HTR-8/SVneo (cell line): ENCODE data around the gene TRMT6.

Experiments
- DNase-seq: peaks from one replicate; pipeline ENCODE4 v3.0.0; 2011; ENCODE audit warnings: low spot score, mixed read lengths; ENCODE audit not compliant: insufficient read length
- FAIRE-seq: peaks from 2 replicates; lab custom pipeline; 2011; peaks lifted over from hg19 to GRCh38; lab: Jason Lieb, UNC

TRMT6 gene

DNA sequence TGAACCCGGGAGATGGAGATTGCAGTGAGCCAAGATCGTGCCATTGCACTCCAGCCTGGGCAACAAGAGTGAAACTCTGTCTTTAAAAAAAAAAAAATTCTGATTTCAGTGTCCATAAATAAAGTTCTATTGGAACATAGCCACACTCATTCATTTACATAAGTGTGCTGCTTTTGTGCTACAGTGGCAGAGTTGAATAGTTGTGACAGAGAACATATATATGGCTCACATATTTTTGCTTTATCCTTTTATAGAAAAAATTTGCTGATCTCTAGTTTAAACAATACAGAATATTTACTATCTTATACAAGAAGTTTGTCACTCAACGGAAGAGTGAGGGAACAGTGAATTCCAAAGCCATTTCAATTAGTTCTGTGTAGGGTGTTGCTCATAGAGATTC lies 18.1 kb upstream of the TRMT6 start:
- FAIRE-seq (no peak), DNase-seq (no peak)

- FAIRE-seq (no peak), DNase-seq (no peak)
Observed at GRCh38 chr20:5967469-5967868, 17.1 kb upstream of the TRMT6 start.

GRCh38 chr20:5949943-5950270 lies 426 bp downstream of the TRMT6 start:
- no peak for DNase-seq
- no peak for FAIRE-seq

DNA sequence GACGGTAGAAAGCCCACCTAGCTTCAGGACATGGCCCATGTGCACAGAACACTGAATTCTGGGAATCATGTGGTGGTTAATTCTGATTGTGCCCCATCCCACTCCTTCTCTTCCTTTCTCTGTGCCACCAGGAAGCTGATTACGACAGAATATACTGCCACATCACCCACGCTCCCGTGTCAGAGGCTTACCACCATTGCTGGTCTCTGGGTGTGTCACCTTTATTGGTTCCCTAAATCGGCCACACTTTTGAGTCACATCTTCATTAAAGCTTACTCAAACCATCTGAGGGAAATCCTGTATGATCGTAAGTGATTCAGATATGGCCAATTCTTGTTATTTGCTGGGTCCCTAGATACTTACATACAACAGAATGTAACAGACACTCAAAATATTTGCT lies 3.1 kb downstream of the TRMT6 start:
- DNase-seq (no peak), FAIRE-seq (peak; percentile 13)

GRCh38 chr20:5945963-5946362 lies 4.4 kb downstream of the TRMT6 start:
- DNase-seq (no peak), FAIRE-seq (no peak)

DNA sequence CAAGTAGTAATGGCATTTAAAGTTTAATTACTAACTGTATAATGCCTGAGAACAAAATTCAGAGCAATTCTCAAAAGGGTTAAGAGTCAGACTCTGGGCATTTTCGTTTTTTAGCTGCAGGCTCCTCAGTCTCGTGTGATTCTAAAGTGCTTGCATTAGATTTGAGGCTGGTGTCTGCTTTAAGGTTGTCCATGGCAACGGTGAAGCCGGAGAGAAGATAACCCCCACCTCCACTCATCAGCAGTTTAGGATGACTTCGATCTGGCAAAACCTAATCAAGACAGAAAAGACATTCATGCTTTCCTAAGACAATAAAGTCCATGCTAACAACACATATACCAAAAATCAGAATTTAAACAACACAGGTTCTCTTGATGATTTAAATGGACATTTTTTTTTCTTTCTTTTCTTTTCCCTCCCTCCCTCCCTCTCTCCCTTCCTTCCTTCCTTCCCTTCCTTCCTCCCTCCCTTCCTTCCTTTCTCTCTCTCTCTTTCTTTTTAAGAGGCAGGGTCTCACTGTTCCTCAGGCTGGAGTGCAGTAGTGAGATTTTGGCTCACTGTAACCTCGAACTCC lies 11.8 kb downstream of the TRMT6 start:
- FAIRE-seq, result no peak

GRCh38 chr20:5936238-5936637 lies 14.1 kb downstream of the TRMT6 start:
- DNase-seq (no peak), FAIRE-seq (no peak)

More for the DNA sequence above, 11.8 kb downstream of the TRMT6 start:
- DNase-seq, result no peak

DNA sequence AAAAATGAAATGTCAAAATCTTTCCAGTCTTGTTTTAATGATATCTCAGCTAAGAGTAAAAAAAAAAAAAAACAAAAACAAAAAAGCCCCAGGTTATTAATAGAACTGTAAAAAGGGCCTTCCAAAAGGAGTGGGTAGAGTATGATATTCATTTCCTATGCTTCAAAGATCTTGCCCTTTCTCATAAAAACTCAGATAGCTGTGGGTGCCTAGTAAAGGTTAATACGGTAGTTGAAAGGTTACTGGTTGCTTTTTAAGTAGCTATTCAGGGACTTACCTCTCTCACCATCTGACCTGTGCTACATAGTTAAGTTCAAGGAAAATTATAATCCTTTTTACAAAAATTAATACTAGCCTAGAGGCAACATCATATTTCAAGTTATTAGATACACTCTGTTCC lies 14.9 kb downstream of the TRMT6 start:
- no peak for FAIRE-seq
- no peak for DNase-seq

DNA sequence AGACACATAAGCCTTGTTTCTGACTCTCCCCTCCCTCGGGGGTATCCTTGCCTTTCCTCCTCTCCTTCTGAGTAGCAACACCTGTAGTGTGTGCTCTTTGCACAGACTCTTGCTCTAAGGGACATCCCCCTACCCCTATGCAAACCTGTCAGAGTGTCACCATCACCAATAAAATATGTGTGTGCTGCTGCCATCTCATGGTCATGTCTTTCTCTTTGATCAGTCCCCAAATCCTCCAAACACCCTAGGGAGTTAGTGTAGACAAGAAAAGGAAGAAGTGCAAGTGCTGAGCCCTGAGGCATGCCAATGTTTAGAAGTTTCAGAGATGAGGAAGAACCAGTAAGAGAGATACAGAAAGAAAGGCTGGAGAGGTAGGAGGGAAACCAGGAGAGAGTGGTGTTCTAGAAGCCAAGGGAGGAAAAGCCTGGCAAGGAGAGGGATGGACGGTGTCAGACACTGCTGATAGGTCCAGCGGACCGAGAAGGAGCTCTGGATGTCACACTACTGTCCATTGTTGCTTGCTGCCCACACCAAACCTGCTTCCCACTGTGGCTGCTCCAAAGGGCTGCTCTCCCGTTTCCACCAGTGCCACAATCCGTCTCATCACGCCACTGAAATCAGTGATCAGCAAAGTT lies 16.4 kb downstream of the TRMT6 start:
- FAIRE-seq, result no peak

DNA sequence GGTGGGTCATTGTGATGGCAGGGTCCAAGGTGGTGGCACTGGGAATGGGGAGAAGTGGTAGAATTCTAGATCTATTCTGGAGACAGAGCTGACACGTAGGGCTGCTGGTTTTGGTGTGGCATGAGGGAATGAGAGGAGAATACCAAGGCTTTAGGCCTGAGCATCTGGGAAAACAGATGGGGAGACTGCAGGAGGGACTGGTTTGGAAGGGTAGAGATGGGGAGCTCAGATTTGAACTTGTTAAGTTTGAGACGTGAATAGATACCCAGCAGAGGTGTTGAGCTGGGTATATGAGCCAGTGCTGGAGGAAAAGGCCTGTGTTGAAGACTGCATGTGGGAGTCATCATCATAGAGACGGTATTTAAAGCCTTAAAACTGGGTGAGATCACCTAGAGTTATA lies 17.5 kb downstream of the TRMT6 start:
- FAIRE-seq (no peak), DNase-seq (no peak)

More for the DNA sequence above, 16.4 kb downstream of the TRMT6 start:
- no peak for DNase-seq

DNA sequence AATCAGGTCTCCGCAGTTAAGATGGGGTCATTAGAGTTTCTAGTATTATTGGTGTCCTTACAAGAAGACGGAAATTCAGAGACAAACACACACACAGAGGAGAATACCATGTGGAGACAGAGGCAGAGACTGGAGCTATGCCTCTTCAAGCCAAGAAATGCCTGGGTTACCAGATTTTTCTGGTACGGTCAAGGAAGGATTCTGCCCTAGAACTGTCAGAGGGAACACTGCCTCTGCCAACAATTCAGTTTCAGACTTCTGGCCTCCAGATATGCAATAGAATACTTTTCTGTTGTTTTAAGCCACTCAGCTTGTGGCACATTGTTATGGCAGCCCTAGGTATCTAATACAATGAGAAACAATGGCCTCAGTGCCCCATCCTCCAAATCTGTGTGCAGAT lies 18.9 kb downstream of the TRMT6 start:
- FAIRE-seq, result no peak

GRCh38 chr20:5928836-5929715 lies 21.3 kb downstream of the TRMT6 start:
- FAIRE-seq (no peak), DNase-seq (no peak)

More for the DNA sequence above, 18.9 kb downstream of the TRMT6 start:
- DNase-seq, result no peak

DNA sequence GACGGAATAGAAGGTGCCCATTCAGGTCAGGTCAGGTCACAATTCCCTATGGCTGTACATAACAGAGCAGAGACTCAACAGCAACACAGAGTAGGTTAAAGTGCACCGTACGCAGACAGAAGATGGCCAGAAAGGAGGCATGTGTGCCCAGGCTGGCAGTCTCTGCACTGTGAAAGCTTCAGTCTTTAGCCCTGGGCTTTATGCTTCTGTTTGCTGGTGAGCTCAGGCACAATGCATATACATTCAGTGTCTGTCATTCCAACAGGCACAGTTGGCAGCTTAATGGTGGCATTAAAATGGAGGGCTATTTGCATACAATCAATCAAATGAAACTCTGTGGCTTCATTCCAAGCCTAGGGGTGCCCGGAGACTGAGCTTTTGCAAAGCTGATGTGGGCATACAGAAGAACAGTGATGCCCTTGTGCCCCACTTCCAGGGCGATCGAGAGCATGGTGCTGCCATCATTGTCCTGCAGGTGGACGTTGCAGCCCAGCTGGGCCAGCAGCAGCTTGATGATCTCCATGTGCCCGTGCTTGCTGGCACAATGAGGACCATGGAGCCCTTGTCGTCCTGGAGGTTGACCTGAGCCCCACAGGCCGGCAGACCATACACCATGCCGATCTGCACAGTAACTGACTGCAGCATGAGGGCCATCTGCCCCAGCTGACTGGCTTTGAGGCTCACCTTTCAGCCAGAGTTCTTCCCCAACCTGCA lies 22.4 kb downstream of the TRMT6 start:
- DNase-seq (no peak), FAIRE-seq (no peak)

- FAIRE-seq (no peak), DNase-seq (no peak)
Observed at GRCh38 chr20:5925551-5925950, 24.8 kb downstream of the TRMT6 start.

DNA sequence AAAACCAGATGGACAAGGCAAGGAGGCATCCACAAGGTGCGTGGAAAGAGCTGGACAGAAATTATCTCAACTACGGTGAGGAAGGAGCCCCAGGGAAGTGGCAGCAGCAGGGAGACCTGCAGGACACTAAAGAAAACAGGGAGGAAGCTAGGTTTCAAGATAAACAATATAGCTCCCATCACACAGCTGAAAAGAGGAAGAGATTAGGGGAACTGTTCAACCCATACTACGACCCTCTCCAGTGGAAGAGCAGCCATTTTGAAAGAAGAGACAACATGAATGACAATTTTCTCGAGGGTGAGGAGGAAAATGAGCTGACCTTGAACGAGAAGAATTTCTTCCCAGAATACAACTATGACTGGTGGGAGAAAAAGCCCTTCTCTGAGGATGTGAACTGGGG lies 26.8 kb downstream of the TRMT6 start:
- FAIRE-seq, result no peak
- no peak for DNase-seq

DNA sequence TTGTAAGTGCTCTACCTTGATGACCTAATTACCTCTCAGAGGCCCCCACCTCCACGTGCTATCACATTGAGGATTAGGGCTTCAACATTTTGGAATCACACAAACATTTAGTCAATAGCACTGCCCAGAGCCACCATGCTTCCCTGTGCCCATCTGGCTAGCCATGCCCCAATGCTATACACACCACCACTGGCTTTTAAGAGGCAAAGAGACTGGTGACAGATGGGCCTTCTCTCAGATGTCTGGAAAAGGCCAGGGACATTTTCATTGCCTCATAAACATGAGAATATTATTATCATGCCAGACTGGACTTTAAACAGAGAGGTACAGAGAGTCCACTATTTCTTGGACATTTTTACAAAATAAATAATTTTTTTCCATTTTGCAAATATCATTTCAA lies 29.8 kb downstream of the TRMT6 start:
- DNase-seq, result no peak
- FAIRE-seq, result no peak

DNA sequence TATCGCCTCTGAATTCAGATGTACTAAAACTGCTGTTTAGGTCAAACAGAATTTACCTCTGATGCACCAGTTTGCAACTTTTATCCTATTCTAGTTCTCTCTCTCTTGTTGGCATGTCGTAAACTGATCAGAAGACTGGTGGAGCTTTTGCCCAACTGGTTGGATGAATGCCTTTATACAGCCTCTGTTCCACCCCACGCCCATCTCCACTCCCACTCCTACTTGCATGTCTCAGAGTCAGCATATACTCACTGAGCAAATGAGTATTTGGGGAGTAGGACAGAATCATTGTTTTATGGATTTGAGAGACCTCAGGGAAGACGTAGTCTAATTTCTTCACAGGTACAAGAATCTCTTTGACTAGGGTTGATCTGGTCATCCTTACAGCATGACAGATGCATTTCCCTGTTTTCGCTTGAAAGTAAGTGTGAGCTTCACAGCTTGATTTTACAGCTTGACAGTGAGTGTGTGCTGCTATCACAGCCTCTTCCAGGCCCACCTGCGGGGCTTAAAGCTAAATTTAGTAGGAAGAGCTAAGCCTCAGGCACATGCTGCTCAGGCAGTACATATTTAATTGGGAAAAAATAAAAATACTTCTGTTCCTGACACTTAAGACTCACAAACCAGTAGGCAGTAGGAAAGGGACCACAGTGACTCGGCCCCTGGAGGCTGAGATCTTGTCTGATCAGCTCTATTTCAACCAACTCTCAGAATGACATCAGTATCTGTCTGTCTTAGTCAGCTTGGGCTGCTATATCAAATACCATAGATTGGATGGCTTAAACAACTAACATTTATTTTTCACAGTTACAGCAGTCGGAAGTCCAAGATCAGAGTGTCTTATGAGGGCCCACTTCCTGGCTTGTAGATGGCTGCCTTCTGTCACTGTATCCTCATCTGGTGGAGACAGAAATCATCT lies 30.4 kb downstream of the TRMT6 start:
- DNase-seq, result no peak
- no peak for FAIRE-seq

- FAIRE-seq, result peak; percentile 80
Observed at GRCh38 chr20:5918856-5919625, 31.3 kb downstream of the TRMT6 start.

DNA sequence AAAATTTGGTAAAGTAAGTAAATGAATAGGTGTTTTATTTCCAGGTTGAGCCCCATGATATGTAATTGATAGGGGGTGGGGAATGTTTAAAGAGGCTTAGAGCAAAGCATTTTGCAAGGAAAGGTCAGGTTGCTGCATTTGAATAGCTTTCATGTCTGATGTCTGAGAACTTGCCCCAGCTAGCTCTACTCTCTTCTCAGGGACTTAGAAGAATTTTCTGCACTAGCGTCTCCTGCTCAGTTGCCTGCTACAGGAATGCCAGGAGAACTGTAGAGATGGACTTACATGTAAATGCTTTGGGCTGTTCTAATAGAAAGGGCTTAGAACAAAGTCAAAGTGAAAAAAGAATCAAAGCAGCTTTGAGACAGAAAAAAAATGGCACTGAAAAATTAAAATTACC lies 35.5 kb downstream of the TRMT6 start:
- DNase-seq, result no peak
- FAIRE-seq, result no peak

More at GRCh38 chr20:5918856-5919625, 31.3 kb downstream of the TRMT6 start:
- peak; percentile 62 for DNase-seq
